GM18907 (cell line): Measurements from ENCODE around the gene MYH15.
"Not testable (repeated sequence)": the region's sequence is repeated elsewhere in the genome, so short reads cannot be mapped to it uniquely, and the experiment has no call there.

ENCODE experiments used
- ATAC-seq: cut with Tn5 transposase; IDR thresholded peaks from one replicate; pipeline ENCODE4 v1.9.1; 2021; ENCODE audit warnings: mild to moderate bottlenecking, moderate library complexity; ENCODE audit not compliant: unreplicated experiment

MYH15 gene

GRCh38 chr3:108393128-108393900 lies 117.1 kb downstream of the MYH15 start:
- no peak for ATAC-seq

GRCh38 chr3:108391917-108392593 lies 118.3 kb downstream of the MYH15 start:
- no peak for ATAC-seq

DNA sequence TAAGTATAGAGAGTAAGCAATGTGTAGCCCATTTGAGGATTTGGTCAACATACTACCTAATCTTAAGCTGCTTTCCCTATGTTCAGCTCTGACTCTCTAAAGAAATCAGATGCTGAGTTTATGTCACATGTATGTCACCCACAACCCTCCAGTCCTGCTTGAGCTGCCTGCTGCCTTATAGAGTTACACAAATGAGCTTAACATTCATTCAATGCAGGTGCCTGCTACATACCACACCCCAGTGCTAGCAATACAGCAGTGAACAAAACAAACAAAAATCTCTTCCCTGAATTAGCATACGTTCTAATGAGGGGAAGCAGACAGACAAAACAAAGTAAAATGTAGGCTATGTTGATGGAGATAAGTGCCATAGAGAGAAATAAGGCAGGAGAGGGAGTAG lies 121.0 kb downstream of the MYH15 start:
- no peak for ATAC-seq

DNA sequence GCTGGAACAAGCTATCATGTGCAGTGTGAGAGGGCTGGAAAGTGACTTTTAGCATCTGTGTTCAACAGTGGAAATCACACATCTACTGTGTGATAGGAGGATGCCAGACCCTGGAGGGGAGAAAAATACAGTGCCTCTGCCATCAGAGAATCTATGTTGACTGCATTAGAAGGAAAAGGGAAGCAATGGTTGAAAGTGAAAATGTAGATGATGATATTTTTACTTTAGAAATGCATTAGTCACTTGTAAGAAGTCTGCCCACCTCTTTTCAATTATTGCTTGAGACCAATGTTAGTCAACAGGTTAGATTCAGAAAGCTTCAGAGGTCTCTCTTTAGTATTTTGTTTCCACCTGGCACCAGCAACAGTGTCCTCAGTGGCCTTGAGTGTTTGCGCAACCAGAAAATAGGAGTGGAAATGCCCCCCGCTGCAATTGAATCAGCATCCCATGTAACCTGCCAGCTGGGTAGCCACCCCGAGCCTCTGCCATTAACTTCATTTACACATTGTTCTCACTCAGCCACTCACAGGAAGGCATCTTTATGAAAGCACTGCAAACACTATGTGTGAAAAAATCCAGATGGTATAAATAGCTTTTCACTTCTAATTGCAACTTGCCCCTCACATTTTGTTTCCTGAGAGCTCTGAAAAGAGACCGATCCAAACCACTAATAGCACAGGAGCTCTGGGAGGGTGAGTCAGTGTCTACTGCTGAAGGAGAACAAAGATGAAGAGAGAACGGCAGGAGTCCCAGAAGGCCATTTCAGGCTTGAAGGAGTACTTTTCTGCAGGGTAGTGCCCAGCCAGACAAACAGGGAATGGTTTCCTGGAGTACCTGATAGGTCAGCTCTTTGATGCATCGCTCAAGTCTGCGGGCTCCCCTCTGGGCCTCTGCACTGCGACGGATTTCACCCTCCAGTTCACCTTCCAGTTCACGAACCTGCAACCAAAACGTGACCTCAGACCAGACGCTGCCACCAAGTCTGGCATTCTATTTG lies 122.0 kb downstream of the MYH15 start:
- ATAC-seq, result peak; percentile 77

DNA sequence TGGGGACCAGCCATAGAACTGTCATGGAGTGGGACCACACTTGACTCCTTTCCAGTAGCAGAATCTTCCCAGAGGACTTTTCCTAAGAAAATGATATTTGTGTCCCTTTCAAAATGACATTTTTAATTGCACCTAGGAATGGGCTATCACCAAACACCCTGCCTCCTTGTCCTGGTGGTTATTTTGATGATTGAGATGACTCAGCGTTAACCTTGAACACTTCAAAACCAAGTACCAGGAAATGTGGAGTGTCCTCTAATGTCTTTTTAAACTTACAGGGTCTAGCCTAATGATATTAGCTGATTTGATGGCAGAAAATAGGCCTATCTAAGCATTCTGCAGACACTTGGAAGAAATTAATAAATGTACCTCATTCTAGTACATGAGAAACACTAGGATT lies 123.3 kb downstream of the MYH15 start:
- ATAC-seq, result no peak

GRCh38 chr3:108383306-108383705 lies 127.1 kb downstream of the MYH15 start:
- ATAC-seq, result no peak

GRCh38 chr3:108381529-108382140 lies 128.8 kb downstream of the MYH15 start:
- no peak for ATAC-seq

DNA sequence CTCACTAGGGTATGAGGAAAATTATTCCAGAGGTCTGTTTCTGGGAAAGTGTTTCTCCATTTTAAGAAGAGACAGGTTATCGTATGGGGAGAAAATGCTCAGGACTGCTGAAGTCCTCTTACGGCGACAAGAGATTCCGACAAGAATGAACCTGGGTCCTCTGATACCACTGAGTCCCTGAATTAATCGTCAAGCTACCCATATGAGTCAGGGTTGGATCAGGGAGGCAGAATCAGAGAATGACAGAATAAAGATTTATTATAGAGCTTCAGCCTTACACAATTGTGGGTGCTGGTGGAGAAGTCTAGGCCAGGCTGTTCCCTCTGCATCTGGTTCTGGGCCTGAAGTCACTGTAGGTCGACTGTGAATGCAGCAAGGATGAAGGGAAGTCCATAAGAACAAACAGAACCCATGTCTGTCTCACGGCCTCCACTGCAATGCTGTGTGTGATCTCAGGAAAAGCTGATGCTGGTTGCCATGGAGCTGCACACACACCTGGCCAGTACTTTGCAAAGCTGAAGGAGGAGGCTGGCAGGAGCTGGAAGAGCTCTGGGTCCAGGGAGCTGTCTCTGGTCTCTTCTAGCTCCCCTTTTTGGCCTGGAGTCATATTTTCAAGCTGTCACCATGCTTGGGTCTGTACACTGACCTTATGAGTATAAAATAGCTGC lies 130.1 kb downstream of the MYH15 start:
- no peak for ATAC-seq

DNA sequence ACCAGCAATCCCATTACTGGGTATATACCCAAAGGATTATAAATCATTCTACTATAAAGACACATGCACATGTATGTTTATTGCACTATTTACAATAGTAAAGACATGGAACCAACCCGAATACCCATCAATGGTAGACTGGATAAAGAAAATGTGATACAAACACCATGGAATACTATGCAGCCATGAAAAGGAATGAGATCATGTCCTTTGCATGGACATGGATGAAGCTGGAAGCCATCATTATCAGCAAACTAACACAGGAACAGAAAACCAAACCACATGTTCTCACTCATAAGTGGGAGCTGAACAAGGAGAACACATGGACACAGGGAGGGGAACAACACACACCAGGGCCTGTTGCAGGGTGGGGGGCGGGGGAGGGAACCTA lies 131.4 kb downstream of the MYH15 start:
- ATAC-seq, result not testable (repeated sequence)

GRCh38 chr3:108378153-108378951 lies 132.0 kb downstream of the MYH15 start:
- ATAC-seq, result no peak

DNA sequence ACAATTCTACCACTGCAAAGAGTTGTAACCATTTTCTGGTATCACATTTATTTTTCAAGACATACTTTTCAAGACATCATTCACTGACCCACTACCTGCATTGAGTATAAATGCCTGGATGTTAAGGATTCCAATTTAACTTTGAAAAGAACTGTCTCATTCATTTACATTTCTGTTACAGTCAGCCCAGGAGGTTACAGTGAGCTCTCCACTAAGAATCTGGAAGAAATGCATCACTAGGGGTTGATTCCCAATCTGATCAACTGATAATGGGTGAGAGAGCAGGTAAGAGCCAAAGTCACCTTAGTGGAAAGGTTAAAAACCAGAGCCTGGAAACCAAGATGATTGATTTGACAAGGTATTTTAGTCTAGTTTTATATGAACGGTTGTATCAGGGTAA lies 133.0 kb downstream of the MYH15 start:
- no peak for ATAC-seq

GRCh38 chr3:108376026-108376425 lies 134.4 kb downstream of the MYH15 start:
- ATAC-seq, result no peak

- no peak for ATAC-seq
These were observed 151.4 kb downstream of the MYH15 start for GRCh38 chr3:108359011-108359410.

DNA sequence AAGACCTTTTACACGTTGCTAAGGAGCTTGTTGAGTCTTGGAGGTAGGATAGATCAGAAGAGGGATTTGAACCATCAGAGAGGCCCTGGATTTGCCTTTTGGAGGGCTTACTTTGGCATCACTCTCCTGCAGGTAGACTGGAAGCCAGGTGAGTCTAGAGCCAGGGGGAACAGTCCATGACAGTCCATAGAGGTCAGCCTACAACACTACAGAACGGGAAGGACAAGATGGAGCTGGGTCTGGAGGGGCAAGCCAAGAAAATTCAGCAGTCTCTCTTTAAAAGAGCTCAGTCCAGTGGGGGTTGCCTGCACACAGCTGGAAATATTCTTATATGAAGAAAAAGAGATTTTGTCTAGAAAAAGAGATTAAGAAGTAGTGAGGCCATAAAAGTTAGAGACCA lies 153.4 kb downstream of the MYH15 start:
- ATAC-seq, result no peak

- ATAC-seq, result no peak
These were observed 155.8 kb downstream of the MYH15 start for GRCh38 chr3:108354562-108354961.

GRCh38 chr3:108352176-108352575 lies 158.2 kb downstream of the MYH15 start:
- ATAC-seq, result no peak

DNA sequence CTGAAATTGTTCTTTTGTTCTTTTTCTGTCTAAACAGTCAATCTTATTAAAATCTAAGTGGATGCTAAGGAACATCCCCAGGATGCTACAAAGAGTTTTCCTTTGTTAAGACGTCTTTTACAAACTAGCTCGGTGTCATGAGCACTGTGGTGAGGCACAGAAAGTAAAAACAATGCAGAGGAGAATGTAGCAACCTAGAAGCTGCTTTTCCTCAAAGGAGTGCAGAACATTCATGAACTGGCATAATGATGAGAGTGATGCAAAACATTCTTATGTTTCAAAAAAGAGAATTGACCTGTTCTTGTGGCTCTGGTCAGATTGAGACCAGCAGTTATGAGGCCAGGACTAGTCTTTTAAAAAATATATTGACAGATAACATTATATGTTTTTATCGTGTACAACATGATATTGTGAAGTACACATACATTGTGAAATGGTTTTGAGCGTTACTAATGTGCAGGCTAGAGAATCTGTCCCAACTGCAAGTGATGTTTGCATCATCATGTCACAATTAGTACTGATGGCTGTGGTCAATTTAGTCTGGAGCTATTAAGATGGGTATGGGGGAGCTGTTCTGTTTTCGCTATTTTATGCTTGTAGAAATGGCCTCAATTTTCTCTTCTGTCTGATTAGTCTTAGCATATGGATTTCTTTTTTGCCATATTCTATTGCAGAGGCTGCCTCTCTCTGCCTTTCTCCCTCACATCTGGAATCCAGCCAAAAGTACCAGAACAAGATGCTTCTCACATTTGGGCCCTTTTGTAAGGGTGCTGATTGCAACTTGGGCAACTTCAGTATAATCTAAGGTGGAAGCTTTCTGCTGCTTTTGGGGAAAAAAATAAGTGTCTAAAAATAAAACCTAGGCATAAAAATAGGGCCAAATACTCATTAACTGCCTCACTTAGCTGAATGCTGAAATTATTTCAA lies 163.8 kb downstream of the MYH15 start:
- no peak for ATAC-seq

GRCh38 chr3:108345492-108346205 lies 164.7 kb downstream of the MYH15 start:
- no peak for ATAC-seq
